ENCODE results near the gene PARP6. TPM values are rescaled to one million over a fixed set of nuclear protein-coding genes. Genes with fewer than 3 reads are reported as not detected.

Gene PARP6
- total and polyA plus RNA-seq, 9 of the 15 experiments (the other 6 are each of a cell fraction or from before 2014, with no cell fraction given) = 14.8 to 83.2 (median 28.3) TPM

- TF ChIP-seq NFYB (IDR thresholded peaks at IDR 0.05; ENCODE audit: extremely low read depth, insufficient read length) (no peak), ILF3 (IDR thresholded peaks at IDR 0.05; ENCODE audit: borderline replicate concordance) (no peak), ELF4 (CRISPR knock-in tag; IDR thresholded peaks at IDR 0.05) (no peak), CHD2 (IDR thresholded peaks at IDR 0.05; ENCODE audit: low read depth, low read length) (no peak)
- TF ChIP-seq, protein P1, sequence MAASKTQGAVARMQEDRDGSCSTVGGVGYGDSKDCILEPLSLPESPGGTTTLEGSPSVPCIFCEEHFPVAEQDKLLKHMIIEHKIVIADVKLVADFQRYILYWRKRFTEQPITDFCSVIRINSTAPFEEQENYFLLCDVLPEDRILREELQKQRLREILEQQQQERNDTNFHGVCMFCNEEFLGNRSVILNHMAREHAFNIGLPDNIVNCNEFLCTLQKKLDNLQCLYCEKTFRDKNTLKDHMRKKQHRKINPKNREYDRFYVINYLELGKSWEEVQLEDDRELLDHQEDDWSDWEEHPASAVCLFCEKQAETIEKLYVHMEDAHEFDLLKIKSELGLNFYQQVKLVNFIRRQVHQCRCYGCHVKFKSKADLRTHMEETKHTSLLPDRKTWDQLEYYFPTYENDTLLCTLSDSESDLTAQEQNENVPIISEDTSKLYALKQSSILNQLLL (CRISPR knock-in tag; IDR thresholded peaks at IDR 0.05; ENCODE audit: borderline replicate concordance) = no peak
Observed at GRCh38 chr15:72195101-72195511, 77.2 kb downstream of the PARP6 start (continued).

DNA sequence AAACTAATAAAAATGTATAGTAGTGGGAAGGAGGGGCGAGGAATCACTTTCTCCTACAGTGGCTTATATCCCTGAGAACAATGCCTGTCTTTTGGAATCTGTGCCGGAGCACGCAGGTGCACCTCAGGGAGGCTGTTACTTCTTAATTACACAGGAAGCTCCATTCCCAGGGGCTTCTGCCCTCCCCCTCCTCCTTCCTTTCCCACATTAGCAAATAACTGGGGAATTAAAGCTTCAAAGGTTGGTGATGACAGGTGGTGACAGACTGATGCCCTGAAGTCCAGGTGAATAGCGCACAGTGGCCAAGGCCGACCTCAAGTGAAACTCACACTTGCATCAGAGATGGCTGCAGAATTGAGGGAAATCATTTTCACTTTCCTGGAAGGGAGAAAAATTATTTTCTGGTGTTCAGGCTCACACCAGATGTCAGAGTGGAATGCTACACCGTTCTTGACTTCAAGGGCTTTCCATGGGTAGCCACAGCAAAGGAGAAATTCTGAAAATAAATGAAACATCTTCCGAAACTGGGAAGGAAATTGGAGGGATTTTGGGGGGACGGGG lies 78.4 kb downstream of the PARP6 start:
- Histone ChIP-seq H3K9me3 (replicated peaks; ENCODE audit: control insufficient read depth, insufficient read depth, low read depth, low read length) (no peaks in the 10 kb centered on the region), H2AFZ (ENCODE audit: low read depth, low read length) (no peak overlapping the region), H3K79me2 (ENCODE audit: control insufficient read depth, insufficient read depth, low read length) (no peaks in the 10 kb centered on the region), H4K20me1 (replicated peaks; ENCODE audit: control insufficient read depth, insufficient read depth, low read length) (peaks cover 6% of the 10 kb centered on the region; the same call in 1 of the 2 replicates), H3K27me3 (ENCODE audit: control insufficient read depth in 2 of 2, insufficient read depth in 2 of 2, low read length in 2 of 2) (peaks cover 8 to 16% of the 10 kb centered on the region in 2 experiments; a peak in 3 of 5 replicates), H3K4me1 (replicated peaks in 1 of 2; ENCODE audit: control insufficient read depth in 2 of 2, insufficient read depth in 2 of 2, low read length in 2 of 2) (peaks cover 5 to 10% of the 10 kb centered on the region in 2 experiments; a peak in 4 of 5 replicates), H3K4me2 (ENCODE audit: insufficient read depth, low read length) (no peak overlapping the region), H3K27ac (ENCODE audit: extremely low read depth, low read depth, low read length) (no peak overlapping the region), H3K4me3 (no peak overlapping the region), H3K9ac (ENCODE audit: insufficient read depth in 1 of 2, low read depth in 2 of 2, low read length in 2 of 2) (no peak overlapping the region), H3K36me3 (ENCODE audit: control insufficient read depth, insufficient read depth, low read length) (peaks cover 10% of the 10 kb centered on the region; the same call in 1 of the 3 replicates), H3K9me1 (ENCODE audit: control insufficient read depth, insufficient read depth, low read length) (no peaks in the 10 kb centered on the region)
- DNase-seq (ENCODE audit: extremely low read depth in 1 of 4, low spot score in 3 of 4) (no peak), ATAC-seq (no peak), FAIRE-seq (no peak)
- no TSS peak for BruUV-seq (replicated peaks)
- intact Hi-C loops (cut with micrococcal nuclease) (no loop called here), in situ Hi-C loops (cut with MboI) (no loop called here)
- ChIA-PET CTCF (ENCODE audit: low intra/inter-chr PET ratio) (no interaction called here), POLR2A (interaction anchor here (0.7 kb wide), 1 partner anchor 8 kb away, joined by 3 read pairs; no protein-coding TSS in a partner anchor)
- TF ChIP-seq, protein P2, sequence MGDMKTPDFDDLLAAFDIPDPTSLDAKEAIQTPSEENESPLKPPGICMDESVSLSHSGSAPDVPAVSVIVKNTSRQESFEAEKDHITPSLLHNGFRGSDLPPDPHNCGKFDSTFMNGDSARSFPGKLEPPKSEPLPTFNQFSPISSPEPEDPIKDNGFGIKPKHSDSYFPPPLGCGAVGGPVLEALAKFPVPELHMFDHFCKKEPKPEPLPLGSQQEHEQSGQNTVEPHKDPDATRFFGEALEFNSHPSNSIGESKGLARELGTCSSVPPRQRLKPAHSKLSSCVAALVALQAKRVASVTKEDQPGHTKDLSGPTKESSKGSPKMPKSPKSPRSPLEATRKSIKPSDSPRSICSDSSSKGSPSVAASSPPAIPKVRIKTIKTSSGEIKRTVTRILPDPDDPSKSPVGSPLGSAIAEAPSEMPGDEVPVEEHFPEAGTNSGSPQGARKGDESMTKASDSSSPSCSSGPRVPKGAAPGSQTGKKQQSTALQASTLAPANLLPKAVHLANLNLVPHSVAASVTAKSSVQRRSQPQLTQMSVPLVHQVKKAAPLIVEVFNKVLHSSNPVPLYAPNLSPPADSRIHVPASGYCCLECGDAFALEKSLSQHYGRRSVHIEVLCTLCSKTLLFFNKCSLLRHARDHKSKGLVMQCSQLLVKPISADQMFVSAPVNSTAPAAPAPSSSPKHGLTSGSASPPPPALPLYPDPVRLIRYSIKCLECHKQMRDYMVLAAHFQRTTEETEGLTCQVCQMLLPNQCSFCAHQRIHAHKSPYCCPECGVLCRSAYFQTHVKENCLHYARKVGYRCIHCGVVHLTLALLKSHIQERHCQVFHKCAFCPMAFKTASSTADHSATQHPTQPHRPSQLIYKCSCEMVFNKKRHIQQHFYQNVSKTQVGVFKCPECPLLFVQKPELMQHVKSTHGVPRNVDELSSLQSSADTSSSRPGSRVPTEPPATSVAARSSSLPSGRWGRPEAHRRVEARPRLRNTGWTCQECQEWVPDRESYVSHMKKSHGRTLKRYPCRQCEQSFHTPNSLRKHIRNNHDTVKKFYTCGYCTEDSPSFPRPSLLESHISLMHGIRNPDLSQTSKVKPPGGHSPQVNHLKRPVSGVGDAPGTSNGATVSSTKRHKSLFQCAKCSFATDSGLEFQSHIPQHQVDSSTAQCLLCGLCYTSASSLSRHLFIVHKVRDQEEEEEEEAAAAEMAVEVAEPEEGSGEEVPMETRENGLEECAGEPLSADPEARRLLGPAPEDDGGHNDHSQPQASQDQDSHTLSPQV (IDR thresholded peaks at IDR 0.05) = no peak
- TF ChIP-seq CREB5 (CRISPR knock-in tag; IDR thresholded peaks at IDR 0.05) (no peak), ZBTB34 (CRISPR knock-in tag; IDR thresholded peaks at IDR 0.05) (no peak)
- 58% methylated on average over 7 of the region's 8 CpGs for WGBS (ENCODE audit: insufficient coverage, low coverage, missing lambda C conversion rate)
